ENCODE results near the gene EXD3.

DNA sequence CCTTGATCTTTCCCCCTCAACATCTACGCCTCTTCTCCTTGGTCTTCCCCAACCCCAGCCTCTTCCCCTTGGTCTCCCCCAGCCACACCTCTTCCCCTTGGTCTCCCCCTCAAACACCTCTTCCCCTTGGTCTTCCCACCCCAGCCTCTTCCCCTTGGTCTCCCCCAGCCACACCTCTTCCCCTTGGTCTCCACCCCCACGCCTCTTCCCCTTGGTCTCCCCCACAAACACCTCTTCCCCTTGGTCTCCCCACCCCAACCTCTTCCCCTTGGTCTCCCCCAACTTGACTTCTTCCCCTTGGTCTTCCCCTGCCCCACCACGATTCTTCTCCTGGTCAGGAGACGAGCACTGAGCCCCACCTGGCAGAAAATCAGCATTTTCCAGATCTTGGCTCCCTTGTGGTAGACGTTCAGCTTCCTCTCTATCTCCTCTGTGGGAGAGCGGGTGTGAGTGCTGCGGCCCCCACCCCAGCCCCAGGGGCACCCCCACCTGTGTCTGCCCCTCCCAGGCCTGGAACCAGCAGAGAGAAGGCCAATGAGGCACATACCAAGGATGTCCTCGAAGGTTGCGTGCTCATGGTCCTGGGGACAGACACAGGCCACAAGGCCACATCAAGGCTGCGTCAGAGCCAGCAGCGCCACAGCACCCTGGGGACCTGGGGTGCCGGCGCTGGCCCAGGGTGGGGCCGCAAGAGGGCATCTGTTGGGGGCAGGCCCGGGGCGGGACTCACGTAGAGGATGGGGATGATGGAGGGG is 29.2 kb upstream of the EXD3 start:
- no peak for TF ChIP-seq POLR2A (IDR thresholded peaks at IDR 0.05)
- TF ChIP-seq, protein P1, sequence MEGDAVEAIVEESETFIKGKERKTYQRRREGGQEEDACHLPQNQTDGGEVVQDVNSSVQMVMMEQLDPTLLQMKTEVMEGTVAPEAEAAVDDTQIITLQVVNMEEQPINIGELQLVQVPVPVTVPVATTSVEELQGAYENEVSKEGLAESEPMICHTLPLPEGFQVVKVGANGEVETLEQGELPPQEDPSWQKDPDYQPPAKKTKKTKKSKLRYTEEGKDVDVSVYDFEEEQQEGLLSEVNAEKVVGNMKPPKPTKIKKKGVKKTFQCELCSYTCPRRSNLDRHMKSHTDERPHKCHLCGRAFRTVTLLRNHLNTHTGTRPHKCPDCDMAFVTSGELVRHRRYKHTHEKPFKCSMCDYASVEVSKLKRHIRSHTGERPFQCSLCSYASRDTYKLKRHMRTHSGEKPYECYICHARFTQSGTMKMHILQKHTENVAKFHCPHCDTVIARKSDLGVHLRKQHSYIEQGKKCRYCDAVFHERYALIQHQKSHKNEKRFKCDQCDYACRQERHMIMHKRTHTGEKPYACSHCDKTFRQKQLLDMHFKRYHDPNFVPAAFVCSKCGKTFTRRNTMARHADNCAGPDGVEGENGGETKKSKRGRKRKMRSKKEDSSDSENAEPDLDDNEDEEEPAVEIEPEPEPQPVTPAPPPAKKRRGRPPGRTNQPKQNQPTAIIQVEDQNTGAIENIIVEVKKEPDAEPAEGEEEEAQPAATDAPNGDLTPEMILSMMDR (IDR thresholded peaks at IDR 0.05), result no peak

Data from breast epithelium (tissue), 3 donors.